Fibroblast of pulmonary artery (primary cell): ENCODE results near the gene PAPSS1.

Experiments used
- DNase-seq: peaks from one replicate; pipeline ENCODE4 v3.0.0-alpha.2; 2010; ENCODE audit warnings: low read depth
- H3K4me3 ChIP-seq: replicated peaks from 2 replicates; pipeline ENCODE4 v1.5.1; 2011; ENCODE audit warnings: low read depth, mild to moderate bottlenecking, control low read depth, low read length, moderate library complexity
- CTCF ChIP-seq: IDR thresholded peaks from 2 replicates; pipeline ENCODE4 v1.5.1; 2011; ENCODE audit warnings: mild to moderate bottlenecking, control low read depth, low read length, inconsistent platforms; ENCODE audit errors: missing control alignments

Gene PAPSS1

GRCh38 chr4:107685740-107686139, 34.3 kb downstream of the PAPSS1 start:
- H3K4me3 ChIP-seq: no peak overlapping the region
- no peak for TF ChIP-seq CTCF
- DNase-seq: no peak

GRCh38 chr4:107683873-107684272, 36.2 kb downstream of the PAPSS1 start:
- TF ChIP-seq CTCF: no peak
- DNase-seq: no peak
- H3K4me3 ChIP-seq: no peak overlapping the region

GRCh38 chr4:107682306-107682705, 37.7 kb downstream of the PAPSS1 start:
- no peak for DNase-seq
- no peak for TF ChIP-seq CTCF
- no peak overlapping the region for H3K4me3 ChIP-seq

- no peak overlapping the region for H3K4me3 ChIP-seq
- DNase-seq: no peak
- TF ChIP-seq CTCF: no peak
Measured at GRCh38 chr4:107669068-107669467, 51.0 kb downstream of the PAPSS1 start.

- TF ChIP-seq CTCF: peak; percentile 49
- no peak overlapping the region for H3K4me3 ChIP-seq
- peak; percentile 71 for DNase-seq
Measured at GRCh38 chr4:107666134-107666533, 53.9 kb downstream of the PAPSS1 start.

- TF ChIP-seq CTCF: no peak
- peak; percentile 25 for DNase-seq
- no peak overlapping the region for H3K4me3 ChIP-seq
Measured at GRCh38 chr4:107665001-107665400, 55.0 kb downstream of the PAPSS1 start.
